NCI-H748 (cell line): ENCODE results near the gene ZFHX3.

ENCODE experiments used
- DNase-seq: peaks from one replicate; lab custom pipeline; 2025; ENCODE audit not compliant: unreplicated experiment; lab: John Stamatoyannopoulos, UW

ZFHX3 gene

DNA sequence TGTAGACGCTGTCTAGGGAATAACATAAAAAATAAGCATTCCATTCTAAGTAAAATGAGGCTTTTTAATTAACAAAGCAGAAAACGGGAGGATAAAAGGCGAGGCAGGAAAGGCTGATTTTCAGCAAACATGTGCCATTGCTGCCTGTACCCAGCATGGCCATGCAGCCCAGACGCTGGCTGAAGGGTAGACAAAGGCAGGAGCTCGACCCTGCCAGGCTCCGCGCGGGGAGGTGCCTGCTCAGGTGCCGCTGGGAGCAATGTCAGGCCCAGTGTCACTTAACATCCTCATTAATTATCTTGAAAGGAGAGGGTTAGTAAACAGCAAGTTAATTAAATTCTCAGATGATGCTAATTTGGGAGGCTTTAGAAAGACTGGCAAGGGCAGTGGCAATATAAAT, 136.0 kb downstream of the ZFHX3 start:
- DNase-seq = no peak

DNA sequence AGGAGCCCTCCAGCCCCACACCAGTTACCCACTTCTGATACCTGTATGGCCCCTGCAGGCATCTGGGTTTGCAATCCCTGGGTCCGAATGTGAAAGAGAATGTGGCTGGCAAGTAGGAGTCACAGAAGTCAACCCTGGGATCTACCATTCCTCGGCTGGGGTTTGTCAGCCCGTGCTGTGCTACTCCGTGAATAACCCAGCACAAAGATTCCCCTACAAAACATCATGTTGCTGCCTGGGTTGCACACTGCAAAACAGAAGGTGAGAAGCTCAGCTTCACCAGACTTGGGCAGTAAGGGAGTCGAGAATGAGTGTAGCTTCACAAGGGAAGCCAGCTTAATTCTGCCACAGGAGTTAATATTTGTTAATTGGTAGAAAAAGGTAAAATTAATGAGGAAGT, 137.1 kb downstream of the ZFHX3 start:
- DNase-seq = no peak

- no peak for DNase-seq
These were observed 137.5 kb downstream of the ZFHX3 start for GRCh38 chr16:72910381-72910780.

DNA sequence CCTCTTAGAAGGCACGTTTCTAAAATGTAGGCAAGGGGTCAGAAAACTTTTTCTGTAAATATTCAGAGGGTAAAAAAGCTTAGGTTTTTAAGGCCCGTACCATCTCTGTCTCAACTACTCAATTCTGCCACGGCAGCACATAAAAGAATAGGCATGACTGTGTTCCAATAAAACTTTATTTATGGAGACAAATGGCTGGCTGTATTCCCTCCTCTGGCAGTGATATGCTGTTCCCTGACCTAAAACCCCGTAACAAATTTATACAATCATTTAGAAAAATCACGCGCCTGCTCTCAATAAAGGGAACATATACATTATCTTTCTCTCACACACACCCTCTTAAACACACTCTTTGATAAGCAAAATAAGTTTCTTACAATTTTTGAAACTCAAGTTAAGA, 138.7 kb downstream of the ZFHX3 start:
- DNase-seq = no peak

DNA sequence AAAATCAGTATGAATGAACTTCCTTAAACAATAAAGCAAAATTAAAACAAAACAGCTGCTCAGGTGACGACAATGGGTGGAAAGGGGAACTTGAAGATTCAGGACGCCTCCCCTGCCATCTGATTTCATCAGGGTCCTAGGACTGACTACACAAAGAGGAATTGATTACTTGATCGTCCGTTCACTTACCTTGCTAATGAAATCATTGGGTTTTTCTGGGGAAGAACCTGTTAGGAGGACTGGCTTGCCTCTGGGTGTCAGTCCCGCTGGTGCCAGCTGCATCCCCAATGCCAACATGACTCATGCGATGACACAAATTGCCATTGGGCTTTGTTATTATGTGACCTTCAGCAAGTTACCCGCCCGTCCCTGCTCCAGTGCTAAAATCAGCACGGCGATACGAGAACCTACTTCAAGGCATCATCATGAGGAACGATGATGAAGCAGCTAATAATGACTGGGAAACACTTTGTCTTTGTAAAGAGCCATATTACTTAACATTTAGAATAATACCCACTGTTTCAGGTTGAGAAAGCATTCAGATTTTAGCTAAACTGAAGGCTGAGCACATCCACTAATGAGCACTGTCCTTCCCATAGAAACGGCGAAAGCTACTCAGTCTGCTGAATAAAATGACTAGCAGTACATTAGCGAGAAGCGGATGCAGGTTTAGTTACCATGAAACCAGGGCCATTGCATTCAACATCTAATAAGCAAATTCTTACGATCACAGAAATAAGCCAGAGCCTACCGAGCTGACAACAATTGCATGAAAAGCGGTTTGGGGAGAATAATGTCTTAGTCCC, 139.4 kb downstream of the ZFHX3 start:
- DNase-seq = no peak

DNA sequence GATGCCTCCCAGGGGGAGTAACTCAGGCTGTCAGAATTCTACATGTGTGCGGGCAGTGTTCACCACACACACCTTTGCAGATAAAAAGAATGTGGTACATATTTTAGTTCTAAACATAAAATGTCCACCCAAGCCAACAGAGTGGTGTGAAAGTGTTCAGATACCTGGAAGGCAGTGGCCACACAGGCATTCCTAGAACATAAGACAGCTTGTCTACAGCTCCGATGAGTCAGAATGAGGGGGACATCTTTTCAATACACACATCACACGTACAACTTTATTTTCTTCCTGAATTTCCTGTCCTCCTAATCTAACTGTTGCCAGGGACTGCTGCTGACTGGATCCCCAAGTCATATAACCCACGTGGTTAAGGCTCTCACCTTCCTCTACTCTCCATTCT, 142.3 kb downstream of the ZFHX3 start:
- DNase-seq = no peak

DNA sequence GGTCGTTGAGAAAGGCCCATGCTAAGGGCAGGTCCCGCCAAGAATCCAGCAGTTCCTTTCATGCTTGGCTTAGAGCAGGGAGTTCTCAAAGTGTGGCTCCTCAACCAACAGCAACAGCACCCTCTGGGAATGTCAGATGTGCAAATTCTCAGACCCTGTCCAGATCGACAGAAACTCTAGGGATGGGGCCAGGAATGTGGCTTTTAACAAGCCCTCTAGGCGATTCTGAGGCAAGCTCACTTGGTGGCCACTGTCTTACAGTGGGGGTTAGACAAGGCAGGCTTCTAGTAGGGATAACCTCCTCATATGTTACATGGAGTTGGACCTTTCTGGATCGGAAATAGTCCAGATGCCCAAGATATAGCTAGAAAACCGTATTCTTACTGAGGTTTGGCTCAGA, 144.8 kb downstream of the ZFHX3 start:
- no peak for DNase-seq

- DNase-seq = no peak
These were observed 145.7 kb downstream of the ZFHX3 start for GRCh38 chr16:72902206-72902605.

DNA sequence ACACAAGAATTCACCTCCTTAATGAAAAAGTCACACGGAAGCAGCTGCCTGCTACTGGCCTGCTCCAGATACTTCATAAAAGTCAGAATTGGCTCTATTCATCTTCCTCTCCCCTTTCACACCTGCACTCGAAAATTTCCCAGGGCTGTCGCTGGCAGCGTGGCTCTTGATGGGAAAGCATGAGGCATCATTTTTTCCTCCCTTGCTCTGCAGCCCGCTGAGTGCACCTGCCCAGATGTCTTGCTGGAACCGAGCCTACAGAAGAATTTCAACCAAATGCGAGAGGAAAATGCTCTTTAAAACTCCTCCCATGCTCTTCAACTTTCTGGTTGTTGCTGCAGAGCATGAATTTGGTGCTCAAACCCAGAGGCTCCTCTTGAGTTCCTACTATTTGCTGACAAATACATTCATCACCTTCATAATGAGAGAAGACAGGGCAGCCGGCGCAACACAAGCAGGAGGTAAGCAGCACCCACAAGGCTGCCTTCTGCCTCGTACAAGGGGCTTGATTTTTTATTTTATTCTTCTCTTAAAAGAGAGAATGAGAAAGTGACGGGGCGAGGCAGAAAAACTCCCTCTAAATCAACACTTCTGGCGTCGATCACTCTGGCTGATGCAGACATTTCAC, 146.8 kb downstream of the ZFHX3 start:
- DNase-seq = no peak

DNA sequence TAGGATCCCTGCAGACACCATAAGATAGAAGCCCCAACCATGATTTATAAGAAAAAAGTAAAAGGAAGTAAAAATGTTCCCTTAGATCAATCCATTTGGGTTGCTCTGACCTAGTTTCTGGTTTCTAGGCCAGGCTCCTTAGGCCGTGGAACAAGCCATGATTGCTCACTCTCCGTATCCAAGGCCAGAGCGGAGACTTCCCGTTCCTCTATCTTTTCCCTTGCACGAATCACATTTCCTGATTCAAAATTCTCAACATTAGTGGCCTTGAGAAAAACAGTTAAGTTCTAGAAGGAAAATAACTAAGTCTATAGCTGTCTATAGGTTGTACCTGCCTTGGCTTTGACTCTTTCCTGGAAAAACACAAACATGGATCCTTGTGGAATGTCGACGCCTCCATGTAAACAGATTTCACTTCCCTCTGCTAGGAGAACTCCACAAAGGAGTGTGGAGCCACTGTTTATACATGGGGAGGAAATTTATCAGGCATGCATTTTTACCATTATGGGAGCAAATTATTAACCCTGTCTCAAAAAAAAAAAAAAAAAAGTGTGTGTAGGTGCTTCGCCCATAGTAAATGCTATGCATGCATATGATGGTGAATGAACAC, 149.6 kb downstream of the ZFHX3 start:
- DNase-seq = no peak

- no peak for DNase-seq
These were observed 150.2 kb downstream of the ZFHX3 start for GRCh38 chr16:72897707-72898106.

DNA sequence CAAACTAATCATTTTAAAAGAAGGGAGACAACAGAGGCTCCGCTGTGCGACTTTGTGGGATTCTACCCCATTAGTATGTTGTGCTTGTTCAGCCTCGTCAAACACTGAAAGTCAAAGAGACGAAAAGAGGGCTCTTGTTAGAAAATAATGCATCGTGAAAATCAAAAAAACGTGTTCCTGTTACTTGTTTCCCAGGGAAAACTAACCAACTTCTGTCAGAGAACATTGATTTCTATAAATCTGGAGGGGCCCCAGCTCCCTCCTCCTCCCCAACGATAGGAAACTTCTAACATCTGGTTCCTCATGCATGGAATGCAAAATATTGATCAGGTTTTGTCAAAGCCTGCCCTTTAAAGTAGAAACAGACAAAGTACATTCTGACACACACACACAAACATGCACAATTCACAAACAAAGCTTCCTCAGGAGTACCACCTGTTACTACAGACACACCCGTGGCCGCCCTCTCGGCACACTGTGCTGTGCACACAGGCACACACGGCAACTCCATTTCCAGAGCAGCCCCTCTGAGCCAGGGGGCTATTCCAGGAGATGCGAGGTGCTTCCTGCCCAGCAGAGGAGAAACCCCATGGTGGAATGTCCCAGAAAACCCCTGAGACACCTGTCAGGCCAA, 151.3 kb downstream of the ZFHX3 start:
- no peak for DNase-seq

DNA sequence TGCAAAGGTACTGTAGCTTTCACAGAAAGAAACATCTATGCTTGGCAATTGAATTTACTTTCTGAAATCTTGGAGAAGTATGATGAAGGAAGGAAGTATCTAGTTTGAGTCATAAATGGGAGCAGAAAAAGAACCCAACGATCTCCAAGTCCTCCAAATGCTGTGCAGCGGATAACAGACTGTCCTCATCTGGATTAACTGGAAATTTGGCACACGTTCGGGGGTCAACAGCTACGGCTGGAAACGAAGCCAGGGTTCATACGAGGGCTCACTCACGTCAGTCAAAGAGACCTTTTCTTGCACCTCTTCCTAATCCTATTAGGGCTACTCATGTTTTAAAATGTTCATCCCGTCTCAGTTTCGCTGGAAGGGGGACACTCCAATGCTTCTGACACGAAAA, 152.0 kb downstream of the ZFHX3 start:
- no peak for DNase-seq

- no peak for DNase-seq
These were observed 153.4 kb downstream of the ZFHX3 start for GRCh38 chr16:72894293-72895151.

DNA sequence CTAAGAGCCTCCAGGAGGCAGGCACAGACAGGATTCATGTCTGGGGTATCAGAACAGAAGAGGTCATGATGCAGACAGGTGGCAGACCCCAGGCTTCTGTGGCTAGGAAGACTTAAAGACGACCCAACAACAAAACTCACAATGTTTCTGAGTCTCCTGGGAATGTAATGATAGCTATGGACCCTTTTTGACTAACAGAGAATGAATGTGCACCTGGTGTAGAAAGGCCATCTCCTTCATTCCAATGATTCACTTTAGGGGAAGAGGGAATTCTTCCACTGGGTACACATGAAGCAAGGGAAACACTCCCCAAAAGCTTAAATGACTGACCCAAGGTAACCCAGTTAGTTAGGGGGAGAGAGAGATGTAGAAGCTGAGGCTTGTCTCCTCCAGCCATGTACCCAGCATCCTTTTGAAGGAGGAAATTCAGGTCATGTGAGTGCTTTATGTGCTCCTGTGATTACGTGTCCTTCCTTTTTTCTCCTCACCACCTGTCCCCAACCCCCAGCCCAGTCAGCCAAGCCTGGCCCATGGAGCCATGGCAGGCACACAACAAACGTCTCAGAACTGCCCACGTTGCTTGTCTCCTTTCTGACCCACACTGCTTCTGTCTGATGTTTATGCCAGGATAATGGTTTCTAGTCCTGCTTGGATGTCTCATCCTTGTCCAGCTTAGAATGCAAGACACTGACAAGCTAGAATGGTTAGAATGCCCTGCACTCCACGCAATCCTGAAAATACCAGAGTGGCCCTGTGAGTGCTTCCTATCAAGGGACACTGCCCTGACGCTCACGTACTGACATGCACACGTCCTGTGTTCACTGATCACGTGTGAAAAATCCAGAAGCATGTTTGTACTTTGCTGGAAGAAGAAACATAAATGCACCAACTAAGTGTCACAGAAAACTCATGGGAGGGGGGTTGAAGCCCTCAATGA, 156.4 kb downstream of the ZFHX3 start:
- DNase-seq = no peak

- no peak for DNase-seq
These were observed 157.3 kb downstream of the ZFHX3 start for GRCh38 chr16:72890587-72890986.

DNA sequence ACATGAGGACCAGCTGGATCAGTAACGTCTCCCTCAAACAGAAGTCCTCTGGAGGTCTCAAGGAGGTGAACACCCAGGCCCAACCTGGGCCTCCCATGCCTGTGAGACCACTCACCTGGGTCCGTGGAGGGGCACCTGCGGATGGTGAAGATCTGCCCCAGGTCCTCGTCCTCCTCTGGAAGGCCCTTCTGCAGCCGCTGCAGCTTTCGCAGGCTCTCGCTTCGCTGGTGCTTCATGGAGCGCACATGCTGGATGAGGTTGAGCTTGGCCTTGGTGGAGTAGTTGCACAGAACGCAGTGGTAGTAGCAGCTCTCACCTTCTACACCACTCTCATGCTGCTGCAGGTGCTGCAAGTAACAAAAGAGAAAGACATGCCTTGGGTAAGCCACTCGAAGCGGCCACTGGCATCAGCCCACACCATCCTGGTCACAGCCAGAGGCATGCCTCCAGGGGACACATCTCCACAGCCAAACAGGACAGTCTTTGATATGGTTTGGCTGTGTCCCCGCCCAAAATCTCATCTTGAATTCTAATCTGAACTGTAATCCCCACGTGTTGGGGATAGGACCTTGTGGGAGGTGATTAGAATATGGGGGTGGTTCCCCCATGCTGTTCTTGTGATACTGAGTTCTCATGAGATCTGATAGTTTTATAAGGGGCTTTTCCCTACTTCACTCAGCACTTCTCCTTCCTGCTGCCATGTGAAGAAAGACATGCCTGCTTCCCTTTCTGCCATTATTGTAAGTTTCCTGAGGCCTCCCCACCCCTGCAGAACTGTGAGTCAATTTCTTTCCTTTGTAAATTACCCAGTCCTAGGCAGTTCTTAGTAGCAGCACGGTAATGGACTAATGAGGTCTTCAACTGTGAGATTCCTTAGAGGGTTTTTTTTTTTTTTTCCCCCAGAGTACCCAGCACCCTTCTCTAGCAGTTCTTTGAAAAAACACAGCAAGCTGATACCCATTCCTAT, 158.0 kb downstream of the ZFHX3 start:
- no peak for DNase-seq

GRCh38 chr16:72887537-72887936, 160.4 kb downstream of the ZFHX3 start:
- no peak for DNase-seq
